ENCODE data around the gene NPHS1. TPM values are rescaled to one million over a fixed set of nuclear protein-coding genes. Genes with fewer than 3 reads are reported as not detected.

Gene NPHS1
- total RNA-seq, 1 donor from 2014 or later: not detected

Small RNAs within 50 kb of the gene (small RNA-seq; reads per million reads assigned to genes)
- gene RN7SL402P: not detected

Other genes with a start within 250 kb of the NPHS1 start
- 11.0 TPM for gene HAUS5, start 239.8 kb downstream of the NPHS1 start, total RNA-seq
- gene RBM42, start 223.5 kb downstream of the NPHS1 start, total RNA-seq: 54.3 TPM
- not detected for gene ETV2, start 210.8 kb downstream of the NPHS1 start, total RNA-seq
- gene COX6B1, start 204.2 kb downstream of the NPHS1 start, total RNA-seq: 265 TPM
- 9.1 TPM for gene UPK1A, start 186.0 kb downstream of the NPHS1 start, total RNA-seq
- not detected for gene ZBTB32, start 147.9 kb downstream of the NPHS1 start, total RNA-seq
- gene KMT2B, start 134.5 kb downstream of the NPHS1 start, total RNA-seq: 16.0 TPM
- gene IGFLR1, start 110.1 kb downstream of the NPHS1 start, total RNA-seq: 7.4 TPM
- 6.6 TPM for gene U2AF1L4, start 107.1 kb downstream of the NPHS1 start, total RNA-seq
- 28.2 TPM for gene PSENEN, start 106.9 kb downstream of the NPHS1 start, total RNA-seq
- 11.3 TPM for gene LIN37, start 103.9 kb downstream of the NPHS1 start, total RNA-seq
- 238 TPM for gene HSPB6, start 95.5 kb downstream of the NPHS1 start, total RNA-seq
- 13.8 TPM for gene PROSER3, start 94.3 kb downstream of the NPHS1 start, total RNA-seq
- 35.4 TPM for gene ARHGAP33, start 76.9 kb downstream of the NPHS1 start, total RNA-seq
- gene PRODH2, start 39.7 kb downstream of the NPHS1 start, total RNA-seq: not detected
- gene KIRREL2, start 4.4 kb upstream of the NPHS1 start, total RNA-seq: not detected
- 1.5 TPM for gene APLP1, start 16.1 kb upstream of the NPHS1 start, total RNA-seq
- 15.7 TPM for gene NFKBID, start 48.0 kb upstream of the NPHS1 start, total RNA-seq
- gene HCST, start 50.0 kb upstream of the NPHS1 start, total RNA-seq: 9.1 TPM
- gene TYROBP, start 55.8 kb upstream of the NPHS1 start, total RNA-seq: 68.5 TPM
- gene LRFN3, start 83.9 kb upstream of the NPHS1 start, total RNA-seq: 9.1 TPM
- gene SDHAF1, start 142.7 kb upstream of the NPHS1 start, total RNA-seq: 46.9 TPM
- gene SYNE4, start 156.3 kb upstream of the NPHS1 start, total RNA-seq: 2.0 TPM
- gene ALKBH6, start 161.7 kb upstream of the NPHS1 start, total RNA-seq: 21.9 TPM
- 31.9 TPM for gene CLIP3, start 180.4 kb upstream of the NPHS1 start, total RNA-seq
- gene THAP8, start 201.8 kb upstream of the NPHS1 start, total RNA-seq: 12.0 TPM
- 2.5 TPM for gene WDR62, start 202.4 kb upstream of the NPHS1 start, total RNA-seq

Measured in vagina (tissue), 1 donor.